Dedifferentiated amniotic fluid mesenchymal stem cell (primary cell): ENCODE measurements around the gene ARSA.
"Not testable (repeated sequence)": the region's sequence is repeated elsewhere in the genome, so short reads cannot be mapped to it uniquely, and the experiment has no call there.

ENCODE experiments used
- DNase-seq: peaks from one replicate; pipeline ENCODE4 v3.0.0-alpha.2; 2016; ENCODE audit errors: extremely low spot score

Gene ARSA

GRCh38 chr22:50654664-50655063 is 26.7 kb upstream of the ARSA start:
- not testable (repeated sequence) for DNase-seq

GRCh38 chr22:50653256-50653655 is 25.3 kb upstream of the ARSA start:
- no peak for DNase-seq

GRCh38 chr22:50643821-50644101 is 15.8 kb upstream of the ARSA start:
- not testable (repeated sequence) for DNase-seq

GRCh38 chr22:50643021-50643820 is 15.3 kb upstream of the ARSA start:
- DNase-seq: not testable (repeated sequence)

GRCh38 chr22:50641696-50642607 is 14.0 kb upstream of the ARSA start:
- DNase-seq: no peak

GRCh38 chr22:50640857-50641647 is 13.1 kb upstream of the ARSA start:
- no peak for DNase-seq

GRCh38 chr22:50640296-50640695 is 12.3 kb upstream of the ARSA start:
- not testable (repeated sequence) for DNase-seq

GRCh38 chr22:50635591-50635990 is 7.6 kb upstream of the ARSA start:
- DNase-seq: no peak

- no peak for DNase-seq
These were observed 5.8 kb upstream of the ARSA start for GRCh38 chr22:50633771-50634170.

GRCh38 chr22:50633086-50633485 is 5.1 kb upstream of the ARSA start:
- no peak for DNase-seq

- DNase-seq: no peak
These were observed 2.4 kb upstream of the ARSA start for GRCh38 chr22:50630376-50630775.

GRCh38 chr22:50628543-50629134 is 687 bp upstream of the ARSA start:
- DNase-seq: no peak

- DNase-seq: no peak
These were observed 906 bp downstream of the ARSA start for GRCh38 chr22:50626850-50627641.

GRCh38 chr22:50626314-50626849 is 1.6 kb downstream of the ARSA start:
- no peak for DNase-seq

- DNase-seq: no peak
These were observed 2.2 kb downstream of the ARSA start for GRCh38 chr22:50625568-50626313.

GRCh38 chr22:50625131-50625567 is 2.8 kb downstream of the ARSA start:
- no peak for DNase-seq

GRCh38 chr22:50624347-50625130 is 3.4 kb downstream of the ARSA start:
- DNase-seq: no peak

GRCh38 chr22:50622723-50623327 is 5.1 kb downstream of the ARSA start:
- no peak for DNase-seq
